Measurements from ENCODE around the gene SEPTIN12.

SEPTIN12 gene

DNA sequence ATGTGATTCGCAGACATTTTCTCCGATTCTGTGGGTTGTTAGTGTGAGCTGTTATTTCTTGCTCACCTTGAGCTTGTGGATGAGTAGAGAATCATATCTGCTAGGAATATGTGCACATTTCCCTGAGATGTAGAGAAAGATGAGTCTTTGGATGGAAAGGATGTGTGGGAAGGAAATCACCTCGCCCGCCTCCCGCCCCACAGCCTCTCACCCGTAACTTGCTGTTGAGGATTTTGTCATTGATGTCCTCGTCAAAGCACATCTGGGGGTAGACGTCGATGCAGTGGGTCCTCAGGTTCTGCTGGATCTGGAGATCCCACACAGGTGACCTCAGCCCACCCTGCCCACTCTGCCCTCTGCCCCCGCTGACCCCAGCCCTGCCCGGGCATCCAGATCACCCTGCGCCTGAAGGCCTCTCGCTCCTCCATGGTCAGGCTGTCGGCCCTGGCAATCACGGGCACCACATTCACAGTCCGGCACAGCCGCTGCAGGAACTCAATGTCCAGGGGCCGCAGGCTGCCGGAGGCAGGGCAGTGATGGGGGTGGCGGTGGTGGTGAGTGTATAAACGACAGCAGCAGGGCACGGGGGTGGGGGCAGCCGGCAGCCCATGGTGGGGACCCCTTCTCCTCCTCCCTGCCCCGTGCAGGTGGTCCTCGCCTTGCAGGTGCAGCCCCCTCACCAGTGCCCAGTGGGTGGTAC is 4.7 kb downstream of the SEPTIN12 start:
- TF ChIP-seq YY1 (IDR thresholded peaks at IDR 0.05; ENCODE audit: low read depth) = no peak
- no peak for TF ChIP-seq TCF12 (IDR thresholded peaks at IDR 0.05; ENCODE audit: low read depth)
- no peak for TF ChIP-seq RAD21 (IDR thresholded peaks at IDR 0.05; ENCODE audit: low read depth)
- TF ChIP-seq, protein P1, sequence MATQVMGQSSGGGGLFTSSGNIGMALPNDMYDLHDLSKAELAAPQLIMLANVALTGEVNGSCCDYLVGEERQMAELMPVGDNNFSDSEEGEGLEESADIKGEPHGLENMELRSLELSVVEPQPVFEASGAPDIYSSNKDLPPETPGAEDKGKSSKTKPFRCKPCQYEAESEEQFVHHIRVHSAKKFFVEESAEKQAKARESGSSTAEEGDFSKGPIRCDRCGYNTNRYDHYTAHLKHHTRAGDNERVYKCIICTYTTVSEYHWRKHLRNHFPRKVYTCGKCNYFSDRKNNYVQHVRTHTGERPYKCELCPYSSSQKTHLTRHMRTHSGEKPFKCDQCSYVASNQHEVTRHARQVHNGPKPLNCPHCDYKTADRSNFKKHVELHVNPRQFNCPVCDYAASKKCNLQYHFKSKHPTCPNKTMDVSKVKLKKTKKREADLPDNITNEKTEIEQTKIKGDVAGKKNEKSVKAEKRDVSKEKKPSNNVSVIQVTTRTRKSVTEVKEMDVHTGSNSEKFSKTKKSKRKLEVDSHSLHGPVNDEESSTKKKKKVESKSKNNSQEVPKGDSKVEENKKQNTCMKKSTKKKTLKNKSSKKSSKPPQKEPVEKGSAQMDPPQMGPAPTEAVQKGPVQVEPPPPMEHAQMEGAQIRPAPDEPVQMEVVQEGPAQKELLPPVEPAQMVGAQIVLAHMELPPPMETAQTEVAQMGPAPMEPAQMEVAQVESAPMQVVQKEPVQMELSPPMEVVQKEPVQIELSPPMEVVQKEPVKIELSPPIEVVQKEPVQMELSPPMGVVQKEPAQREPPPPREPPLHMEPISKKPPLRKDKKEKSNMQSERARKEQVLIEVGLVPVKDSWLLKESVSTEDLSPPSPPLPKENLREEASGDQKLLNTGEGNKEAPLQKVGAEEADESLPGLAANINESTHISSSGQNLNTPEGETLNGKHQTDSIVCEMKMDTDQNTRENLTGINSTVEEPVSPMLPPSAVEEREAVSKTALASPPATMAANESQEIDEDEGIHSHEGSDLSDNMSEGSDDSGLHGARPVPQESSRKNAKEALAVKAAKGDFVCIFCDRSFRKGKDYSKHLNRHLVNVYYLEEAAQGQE (IDR thresholded peaks at IDR 0.05; ENCODE audit: low read depth) = no peak
- TF ChIP-seq NFIC (IDR thresholded peaks at IDR 0.05) = no peak
- TF ChIP-seq EGR1 (IDR thresholded peaks at IDR 0.05) = no peak
- TF ChIP-seq FOXM1 (IDR thresholded peaks at IDR 0.05; ENCODE audit: borderline replicate concordance, low read depth) = no peak
- no peak for TF ChIP-seq CREB1 (IDR thresholded peaks at IDR 0.05; ENCODE audit: low read depth)
- TF ChIP-seq, protein P2, sequence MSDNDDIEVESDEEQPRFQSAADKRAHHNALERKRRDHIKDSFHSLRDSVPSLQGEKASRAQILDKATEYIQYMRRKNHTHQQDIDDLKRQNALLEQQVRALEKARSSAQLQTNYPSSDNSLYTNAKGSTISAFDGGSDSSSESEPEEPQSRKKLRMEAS (IDR thresholded peaks at IDR 0.05) = no peak
- TF ChIP-seq, protein P3, sequence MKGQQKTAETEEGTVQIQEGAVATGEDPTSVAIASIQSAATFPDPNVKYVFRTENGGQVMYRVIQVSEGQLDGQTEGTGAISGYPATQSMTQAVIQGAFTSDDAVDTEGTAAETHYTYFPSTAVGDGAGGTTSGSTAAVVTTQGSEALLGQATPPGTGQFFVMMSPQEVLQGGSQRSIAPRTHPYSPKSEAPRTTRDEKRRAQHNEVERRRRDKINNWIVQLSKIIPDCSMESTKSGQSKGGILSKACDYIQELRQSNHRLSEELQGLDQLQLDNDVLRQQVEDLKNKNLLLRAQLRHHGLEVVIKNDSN (IDR thresholded peaks at IDR 0.05) = no peak
- no peak for TF ChIP-seq CEBPB (IDR thresholded peaks at IDR 0.05)
- no peak for TF ChIP-seq ZBTB7A (IDR thresholded peaks at IDR 0.05; ENCODE audit: low read depth)
- TF ChIP-seq TEAD4 (IDR thresholded peaks at IDR 0.05) = no peak
- TF ChIP-seq EP300 (IDR thresholded peaks at IDR 0.05; ENCODE audit: borderline replicate concordance) = no peak
- no peak for TF ChIP-seq TAF1 (IDR thresholded peaks at IDR 0.05; ENCODE audit: low read depth)

DNA sequence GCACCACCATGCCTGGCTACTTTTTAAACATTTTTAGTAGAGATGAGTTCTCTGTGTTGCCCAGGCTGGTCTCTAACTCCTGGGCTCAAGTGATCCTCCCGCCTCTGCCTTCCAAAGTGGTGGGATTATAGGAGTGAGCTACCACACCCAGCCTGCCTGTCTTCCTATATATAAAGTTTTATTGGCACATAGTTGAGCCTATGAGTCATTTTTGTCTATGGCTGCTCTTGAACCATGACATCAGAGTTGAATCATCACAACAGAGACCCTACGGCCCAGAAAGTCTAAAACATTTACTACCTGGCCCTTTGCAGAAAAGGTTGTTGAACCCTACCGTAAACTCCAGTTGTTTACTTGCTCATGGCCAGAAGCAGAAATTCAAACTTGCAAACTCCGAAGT is 7.9 kb downstream of the SEPTIN12 start:
- TF ChIP-seq, protein P3 (IDR thresholded peaks at IDR 0.05) = no peak
- TF ChIP-seq, protein P1 (IDR thresholded peaks at IDR 0.05; ENCODE audit: low read depth) = no peak
- TF ChIP-seq CREB1 (IDR thresholded peaks at IDR 0.05; ENCODE audit: low read depth) (no peak), CEBPB (IDR thresholded peaks at IDR 0.05) (no peak), YY1 (IDR thresholded peaks at IDR 0.05; ENCODE audit: low read depth) (no peak)
- TF ChIP-seq, protein P2 (IDR thresholded peaks at IDR 0.05) = no peak

DNA sequence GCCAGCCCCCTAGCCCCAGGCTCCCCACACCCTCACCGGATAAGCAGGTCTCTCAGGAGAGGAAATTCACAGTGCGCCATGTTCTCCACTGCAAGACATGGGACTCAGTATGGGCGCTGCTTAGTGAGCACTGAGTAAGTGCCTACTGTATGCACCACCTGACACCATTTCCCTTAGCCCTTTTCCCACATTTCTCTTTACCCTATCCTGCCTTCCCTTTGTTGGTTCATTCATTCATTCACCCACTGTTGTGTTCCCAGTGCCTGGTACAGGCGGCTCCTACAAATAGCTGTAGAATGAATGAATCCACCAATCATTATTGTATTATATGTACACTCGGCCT is 10.1 kb downstream of the SEPTIN12 start:
- TF ChIP-seq, protein P1 (IDR thresholded peaks at IDR 0.05; ENCODE audit: low read depth) = no peak
- TF ChIP-seq, protein P3 (IDR thresholded peaks at IDR 0.05) = no peak
- TF ChIP-seq RAD21 (IDR thresholded peaks at IDR 0.05; ENCODE audit: low read depth) = no peak
- TF ChIP-seq TEAD4 (IDR thresholded peaks at IDR 0.05) = no peak
- TF ChIP-seq ZBTB7A (IDR thresholded peaks at IDR 0.05; ENCODE audit: low read depth) = no peak
- no peak for TF ChIP-seq NFIC (IDR thresholded peaks at IDR 0.05)
- TF ChIP-seq TAF1 (IDR thresholded peaks at IDR 0.05; ENCODE audit: low read depth) = no peak
- TF ChIP-seq, protein P2 (IDR thresholded peaks at IDR 0.05) = no peak
- no peak for TF ChIP-seq EGR1 (IDR thresholded peaks at IDR 0.05)
- no peak for TF ChIP-seq EP300 (IDR thresholded peaks at IDR 0.05; ENCODE audit: borderline replicate concordance)
